Endothelial cell of umbilical vein (primary cell): ENCODE measurements around the gene RAB6C. TPM values are rescaled to one million over a fixed set of nuclear protein-coding genes. Genes with fewer than 3 reads are reported as not detected.
"Not testable (repeated sequence)": the region's sequence is repeated elsewhere in the genome, so short reads cannot be mapped to it uniquely, and the experiment has no call there.

ENCODE experiments used
- BruUV-seq: library from RNA; stranded (reverse); fragments of 400-500 nt; replicated peaks from 2 replicates; lab custom pipeline; 2021; lab: Mats Ljungman, UMichigan
- CTCF ChIA-PET: fragments of 300-600, 350-600 bp; sonication (Branson Sonifier 250); formaldehyde crosslinking; loops from one replicate; lab custom pipeline; 2021; ENCODE audit warnings: antibody characterized with exemption, inconsistent platforms; lab: Charles Lee
- POLR2A ChIA-PET: fragments of 300-600, 350-600 bp; sonication (Branson Sonifier 250); formaldehyde crosslinking; loops from one replicate; lab custom pipeline; 2021; ENCODE audit warnings: antibody characterized with exemption, inconsistent platforms; lab: Charles Lee
- DNase-seq: peaks from one replicate; pipeline ENCODE4 v3.0.0-alpha.2; 2011; ENCODE audit warnings: low read depth, low spot score
- FAIRE-seq: peaks from 2 replicates; lab custom pipeline; 2011; peaks lifted over from hg19 to GRCh38; lab: Jason Lieb, UNC
- H2AFZ ChIP-seq: 2 replicates; pipeline ENCODE4 v1.6.0; 2012; ENCODE audit warnings: low read depth, low read length, control low read depth, inconsistent platforms
- H3K27ac ChIP-seq: 2 replicates; pipeline ENCODE4 v1.5.1; 2011; ENCODE audit warnings: low read depth, mild to moderate bottlenecking, control low read depth, low read length, moderate library complexity; ENCODE audit not compliant: insufficient read depth
- H3K27me3 ChIP-seq, 2 experiments: 2 replicates each; pipeline versions ENCODE4 v1.6.0 to v1.6.1; 2011; ENCODE audit warnings: low read length in 2 of 2, mixed read lengths in 1 of 2; ENCODE audit not compliant: control insufficient read depth in 2 of 2, insufficient read depth in 2 of 2
- H3K36me3 ChIP-seq, 2 experiments: 2 replicates in 1 of 2; 3 replicates in 1 of 2; pipeline ENCODE4 v1.5.1; 2011; ENCODE audit warnings: low read length in 2 of 2, mild to moderate bottlenecking in 1 of 2, moderate library complexity in 1 of 2; ENCODE audit not compliant: control insufficient read depth in 2 of 2, insufficient read depth in 2 of 2; ENCODE audit errors: extremely low read depth in 1 of 2
- H3K4me1 ChIP-seq: 3 replicates; pipeline ENCODE4 v1.5.1; 2011; ENCODE audit warnings: mild to moderate bottlenecking, low read length; ENCODE audit not compliant: control insufficient read depth, insufficient read depth; ENCODE audit errors: extremely low read depth
- H3K4me2 ChIP-seq: 2 replicates; pipeline ENCODE4 v1.6.1; 2011; ENCODE audit warnings: low read length, control low read depth, mixed read lengths; ENCODE audit not compliant: insufficient read depth
- H3K4me3 ChIP-seq, 3 experiments: fragments of 200-600 bp in 1 of 3; sonication (generic), shearing (Covaris generic) in 1 of 3; replicated peaks in 1 of 3; 2 replicates each; pipeline ENCODE4 v1.5.1; 2011 to 2016; ENCODE audit warnings: control low read depth in 3 of 3, low read length in 3 of 3, mild to moderate bottlenecking in 2 of 3, inconsistent platforms in 1 of 3, low read depth in 1 of 3, moderate library complexity in 1 of 3; ENCODE audit not compliant: insufficient read depth in 1 of 3
- H3K79me2 ChIP-seq: 2 replicates; pipeline ENCODE4 v1.6.0; 2012; ENCODE audit warnings: low read length, inconsistent platforms; ENCODE audit not compliant: control insufficient read depth, insufficient read depth
- H3K9ac ChIP-seq: replicated peaks from 2 replicates; pipeline ENCODE3; 2011; ENCODE audit warnings: low read length, control low read depth; ENCODE audit not compliant: insufficient read depth; ENCODE audit errors: extremely low read depth
- H3K9me1 ChIP-seq: replicated peaks from 3 replicates; pipeline ENCODE4 v1.6.0; 2011; ENCODE audit warnings: mild to moderate bottlenecking, low read length; ENCODE audit not compliant: control insufficient read depth, insufficient read depth; ENCODE audit errors: extremely low read depth
- H3K9me3 ChIP-seq: replicated peaks from 2 replicates; pipeline ENCODE4 v1.5.1; 2012; ENCODE audit warnings: low read length, inconsistent platforms; ENCODE audit not compliant: control insufficient read depth, insufficient read depth
- H4K20me1 ChIP-seq: replicated peaks from 2 replicates; pipeline ENCODE3; 2011; ENCODE audit warnings: mild to moderate bottlenecking, low read length; ENCODE audit not compliant: control insufficient read depth, insufficient read depth; ENCODE audit errors: extremely low read depth
- EZH2 ChIP-seq: IDR thresholded peaks from 2 replicates; pipeline ENCODE4 v1.6.1; 2012; ENCODE audit warnings: borderline replicate concordance, low read depth, mild to moderate bottlenecking, moderate library complexity, low read length, inconsistent platforms; ENCODE audit not compliant: severe bottlenecking
- FOS ChIP-seq: IDR thresholded peaks from 2 replicates; pipeline ENCODE4 v1.6.1; 2011; ENCODE audit warnings: mild to moderate bottlenecking, low read length, moderate library complexity, borderline replicate concordance; ENCODE audit not compliant: insufficient read depth
- GATA2 ChIP-seq: IDR thresholded peaks from 2 replicates; pipeline ENCODE4 v1.7.0; 2011; ENCODE audit warnings: low read depth, mild to moderate bottlenecking, moderate library complexity, mixed read lengths, low read length; ENCODE audit not compliant: insufficient read length, insufficient read depth
- JUN ChIP-seq: IDR thresholded peaks from 2 replicates; pipeline ENCODE4 v1.6.1; 2011; ENCODE audit warnings: borderline replicate concordance, low read depth; ENCODE audit not compliant: insufficient read length, insufficient read depth
- MYC ChIP-seq: IDR thresholded peaks from one replicate; pipeline ENCODE4 v1.6.1; 2011; ENCODE audit warnings: mild to moderate bottlenecking, low read depth, low read length
- POLR2A ChIP-seq: IDR thresholded peaks from 2 replicates; pipeline ENCODE4 v1.6.1; 2012; ENCODE audit warnings: low read depth, mild to moderate bottlenecking, control low read depth, low read length
- POLR2AphosphoS5 ChIP-seq: IDR thresholded peaks from 2 replicates; pipeline ENCODE4 v1.6.1; 2012; ENCODE audit warnings: low read depth, mild to moderate bottlenecking, control low read depth, low read length, moderate library complexity; ENCODE audit not compliant: insufficient read depth
- dilution Hi-C: fragments of 300-500 bp; cut with MboI; formaldehyde crosslinking; loops from one replicate; pipeline ENCODE4 v1.15.0; 2019; ENCODE audit warnings: low sequenced_read_pairs; ENCODE audit not compliant: extremely low pct_ligation_motif_present
- intact Hi-C: fragments of 100-400 bp; cut with micrococcal nuclease; formaldehyde crosslinking; loops from one replicate; pipeline ENCODE4 v1.10.0; 2022
- polyA plus RNA-seq, 4 experiments: library from polyadenylated mRNA; depleted of rRNA in 3 of 4; stranded (reverse) in 3 of 4; unstranded in 1 of 4; fragments of >200 nt; gene quantifications; 2 replicates each; pipeline versions ENCODE4 v1.2.1 to v1.2.3, GENCODE V29; 2011 to 2012; ENCODE audit warnings: missing spikeins in 1 of 4
- total RNA-seq: library from RNA; stranded (reverse); gene quantifications from 2 replicates; pipeline ENCODE4 v1.2.3, GENCODE V29; 2021
- TF ChIP-seq, protein P1 (sequence below): IDR thresholded peaks from 2 replicates; pipeline ENCODE4 v1.6.1; 2011; ENCODE audit not compliant: insufficient read depth, insufficient read length
- TF ChIP-seq, protein P2 (sequence below), 2 donors: IDR thresholded peaks; 1 replicate in 1 of 2; 2 replicates in 1 of 2; pipeline ENCODE4 v1.5.1; 2011; ENCODE audit warnings: low read length in 2 of 2, mild to moderate bottlenecking in 2 of 2, moderate library complexity in 2 of 2, control low read depth in 1 of 2, inconsistent platforms in 1 of 2, low read depth in 1 of 2; ENCODE audit not compliant: insufficient read depth in 1 of 2; ENCODE audit errors: extremely low read depth in 1 of 2

Gene RAB6C
- total and polyA plus RNA-seq, 2 donors (not counting 3 experiments of a cell fraction or from before 2014, with no cell fraction given) = not detected

DNA sequence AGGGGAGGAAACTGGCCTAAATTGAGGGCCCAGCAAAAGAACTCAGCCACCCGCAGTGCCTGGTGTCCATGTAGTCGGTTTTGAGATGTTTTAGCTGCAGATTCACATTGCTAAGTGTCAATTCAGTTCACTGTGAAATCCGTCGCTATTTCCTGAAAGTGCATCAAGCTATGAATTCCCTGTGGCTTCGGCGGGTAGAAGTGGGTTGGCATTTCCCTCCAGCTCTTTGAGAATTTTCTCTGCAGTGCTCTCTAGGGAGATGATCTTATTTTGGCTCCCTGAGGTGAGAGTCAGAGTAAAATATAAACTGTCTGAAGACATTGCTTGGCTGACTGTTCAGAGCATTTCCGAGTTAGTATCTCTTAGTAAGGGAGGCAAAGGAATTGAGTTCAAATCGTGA lies 36.0 kb upstream of the RAB6C start:
- H3K27ac ChIP-seq, H3K27me3 ChIP-seq, FAIRE-seq, DNase-seq, dilution Hi-C loops, intact Hi-C loops, POLR2A ChIA-PET, H2AFZ ChIP-seq, H3K9me3 ChIP-seq, BruUV-seq, H3K4me3 ChIP-seq, H3K79me2 ChIP-seq, H3K4me2 ChIP-seq, H3K9ac ChIP-seq, H3K9me1 ChIP-seq, H3K4me1 ChIP-seq, H4K20me1 ChIP-seq, H3K36me3 ChIP-seq: not testable (repeated sequence)
- CTCF ChIA-PET = interaction anchor here (2.0 kb wide), 1 partner anchor 20 kb away, joined by 4 read pairs; no protein-coding TSS in a partner anchor

DNA sequence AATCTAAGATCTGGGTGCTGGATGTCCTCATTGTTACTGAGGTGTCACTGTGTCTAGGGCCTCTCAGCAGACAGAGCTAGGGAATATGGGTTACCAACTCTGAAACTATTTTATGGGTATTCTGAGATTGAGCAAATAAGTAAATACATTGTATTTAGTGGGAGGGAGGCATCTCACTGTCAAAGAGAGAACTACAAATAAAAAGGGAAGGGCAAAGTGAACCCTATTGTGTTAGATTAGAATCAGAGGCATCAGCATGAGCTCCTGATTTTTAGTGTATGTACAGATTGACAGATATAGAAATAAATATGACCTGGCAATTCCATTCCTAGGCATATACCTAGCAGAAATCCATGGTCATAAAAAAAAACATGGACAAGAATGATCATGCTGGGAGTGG lies 33.9 kb upstream of the RAB6C start:
- TF ChIP-seq GATA2 (no peak), MYC (no peak), POLR2A (no peak), FOS (no peak), JUN (no peak), POLR2AphosphoS5 (no peak), EZH2 (no peak)
- TF ChIP-seq, protein P1, sequence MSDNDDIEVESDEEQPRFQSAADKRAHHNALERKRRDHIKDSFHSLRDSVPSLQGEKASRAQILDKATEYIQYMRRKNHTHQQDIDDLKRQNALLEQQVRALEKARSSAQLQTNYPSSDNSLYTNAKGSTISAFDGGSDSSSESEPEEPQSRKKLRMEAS = no peak
- TF ChIP-seq, protein P2, sequence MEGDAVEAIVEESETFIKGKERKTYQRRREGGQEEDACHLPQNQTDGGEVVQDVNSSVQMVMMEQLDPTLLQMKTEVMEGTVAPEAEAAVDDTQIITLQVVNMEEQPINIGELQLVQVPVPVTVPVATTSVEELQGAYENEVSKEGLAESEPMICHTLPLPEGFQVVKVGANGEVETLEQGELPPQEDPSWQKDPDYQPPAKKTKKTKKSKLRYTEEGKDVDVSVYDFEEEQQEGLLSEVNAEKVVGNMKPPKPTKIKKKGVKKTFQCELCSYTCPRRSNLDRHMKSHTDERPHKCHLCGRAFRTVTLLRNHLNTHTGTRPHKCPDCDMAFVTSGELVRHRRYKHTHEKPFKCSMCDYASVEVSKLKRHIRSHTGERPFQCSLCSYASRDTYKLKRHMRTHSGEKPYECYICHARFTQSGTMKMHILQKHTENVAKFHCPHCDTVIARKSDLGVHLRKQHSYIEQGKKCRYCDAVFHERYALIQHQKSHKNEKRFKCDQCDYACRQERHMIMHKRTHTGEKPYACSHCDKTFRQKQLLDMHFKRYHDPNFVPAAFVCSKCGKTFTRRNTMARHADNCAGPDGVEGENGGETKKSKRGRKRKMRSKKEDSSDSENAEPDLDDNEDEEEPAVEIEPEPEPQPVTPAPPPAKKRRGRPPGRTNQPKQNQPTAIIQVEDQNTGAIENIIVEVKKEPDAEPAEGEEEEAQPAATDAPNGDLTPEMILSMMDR (IDR thresholded peaks at IDR 0.05; ENCODE audit: extremely low read depth in 1 of 2, insufficient read depth in 1 of 2, low read depth in 1 of 2, low read length in 2 of 2) = no peak
- H3K4me1 ChIP-seq = no peaks in the 10 kb centered on the region
- no peaks in the 10 kb centered on the region for H3K79me2 ChIP-seq
- BruUV-seq = no TSS peak
- dilution Hi-C loops (no loop called here), intact Hi-C loops (no loop called here)
- no peak overlapping the region for H3K27ac ChIP-seq
- DNase-seq = no peak
- FAIRE-seq = no peak
- H3K9ac ChIP-seq = no peak overlapping the region
- H3K9me3 ChIP-seq = no peaks in the 10 kb centered on the region
- H3K4me3 ChIP-seq = no peak overlapping the region
- no peak overlapping the region for H3K4me2 ChIP-seq
- H4K20me1 ChIP-seq = no peaks in the 10 kb centered on the region
- POLR2A ChIA-PET = no interaction called here
- H2AFZ ChIP-seq = no peak overlapping the region
- no peaks in the 10 kb centered on the region for H3K36me3 ChIP-seq
- CTCF ChIA-PET = interaction anchor here (2.5 kb wide), 1 partner anchor 9 kb away, joined by 11 read pairs; no protein-coding TSS in a partner anchor
- no peaks in the 10 kb centered on the region for H3K9me1 ChIP-seq
- H3K27me3 ChIP-seq = no peaks in the 10 kb centered on the region

DNA sequence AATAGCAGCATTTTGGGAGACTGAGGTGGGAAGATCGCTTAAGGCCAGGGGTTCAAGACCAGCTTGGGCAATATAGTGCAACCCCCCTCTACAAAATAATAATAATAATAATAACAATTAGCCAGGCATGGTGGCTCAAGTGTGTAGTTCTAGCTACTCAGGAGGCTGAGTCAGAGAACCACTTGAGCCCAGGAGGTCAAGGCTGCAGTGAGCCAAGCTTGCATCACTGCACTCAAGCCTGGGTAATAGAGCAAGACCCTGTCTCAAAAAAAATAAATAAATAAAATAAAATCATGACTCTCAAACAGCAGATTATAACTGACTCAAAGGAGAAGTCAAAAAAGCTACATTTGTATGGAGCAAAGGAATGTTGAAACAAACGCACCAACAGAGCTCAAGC lies 31.8 kb upstream of the RAB6C start:
- H2AFZ ChIP-seq, BruUV-seq, H3K27ac ChIP-seq, H3K79me2 ChIP-seq, H4K20me1 ChIP-seq, intact Hi-C loops, POLR2A ChIA-PET, H3K36me3 ChIP-seq, H3K4me2 ChIP-seq, dilution Hi-C loops, H3K4me1 ChIP-seq, DNase-seq, H3K9ac ChIP-seq, H3K9me3 ChIP-seq, H3K4me3 ChIP-seq, H3K27me3 ChIP-seq, H3K9me1 ChIP-seq, FAIRE-seq: not testable (repeated sequence)
- CTCF ChIA-PET = interaction anchor here (0.5 kb wide), 1 partner anchor 95 kb away, joined by 3 read pairs; no protein-coding TSS in a partner anchor
